Activated CD4-positive, alpha-beta T cell treated with anti-CD3 and anti-CD28 coated beads for 48 hours (primary cell): ENCODE measurements around the gene C10orf90.
A peak's percentile ranks its signal among the peaks of the same experiment; 100 is the strongest.

ENCODE experiments used
- DNase-seq: peaks from one replicate; pipeline ENCODE4 v3.0.0-alpha.2; 2020

Gene C10orf90

GRCh38 chr10:126420567-126421300 is 249.8 kb downstream of the C10orf90 start:
- no peak for DNase-seq

- no peak for DNase-seq
Measured at GRCh38 chr10:126417220-126417825, 253.2 kb downstream of the C10orf90 start.

GRCh38 chr10:126409821-126410220 is 260.7 kb downstream of the C10orf90 start:
- DNase-seq: no peak

- no peak for DNase-seq
Measured at GRCh38 chr10:126408953-126409641, 261.4 kb downstream of the C10orf90 start.

- DNase-seq: no peak
Measured at GRCh38 chr10:126407831-126408230, 262.7 kb downstream of the C10orf90 start.

GRCh38 chr10:126405239-126405775 is 265.2 kb downstream of the C10orf90 start:
- no peak for DNase-seq

- no peak for DNase-seq
Measured at GRCh38 chr10:126402721-126403695, 267.5 kb downstream of the C10orf90 start.

- DNase-seq: no peak
Measured at GRCh38 chr10:126400641-126401040, 269.9 kb downstream of the C10orf90 start.

GRCh38 chr10:126398924-126399323 is 271.6 kb downstream of the C10orf90 start:
- DNase-seq: no peak

- DNase-seq: no peak
Measured at GRCh38 chr10:126398383-126398743, 272.1 kb downstream of the C10orf90 start.

- DNase-seq: no peak
Measured at GRCh38 chr10:126397640-126398382, 272.7 kb downstream of the C10orf90 start.

GRCh38 chr10:126397156-126397555 is 273.3 kb downstream of the C10orf90 start:
- DNase-seq: no peak

- DNase-seq: no peak
Measured at GRCh38 chr10:126394948-126395347, 275.5 kb downstream of the C10orf90 start.

GRCh38 chr10:126393076-126393475 is 277.4 kb downstream of the C10orf90 start:
- DNase-seq: no peak

- no peak for DNase-seq
Measured at GRCh38 chr10:126392469-126392868, 278.0 kb downstream of the C10orf90 start.

GRCh38 chr10:126392068-126392467 is 278.4 kb downstream of the C10orf90 start:
- no peak for DNase-seq

- DNase-seq: no peak
Measured at GRCh38 chr10:126391192-126391885, 279.2 kb downstream of the C10orf90 start.

GRCh38 chr10:126390324-126390723 is 280.2 kb downstream of the C10orf90 start:
- DNase-seq: no peak

GRCh38 chr10:126387931-126388911 is 282.3 kb downstream of the C10orf90 start, which contains the start of gene ADAM12:
TSS of gene ADAM12 (minus strand) at chr10:126388477. CDS start at chr10:126388145, 332 bp downstream.
- DNase-seq: peak; percentile 27
